SK-N-SH (cell line): Measurements from ENCODE around the gene TRAPPC2L.

Experiments
- ELF1 ChIP-seq: IDR thresholded peaks from 2 replicates; pipeline ENCODE4 v1.4.0; 2012
- EP300 ChIP-seq, 2 experiments: IDR thresholded peaks; 2 replicates each; pipeline versions ENCODE4 v1.4.0 to v1.6.1; 2012; ENCODE audit warnings: borderline replicate concordance in 1 of 2, low read depth in 1 of 2, low read length in 1 of 2
- FOXM1 ChIP-seq: IDR thresholded peaks from 2 replicates; pipeline ENCODE4 v1.4.0; 2012; ENCODE audit warnings: low read depth, mild to moderate bottlenecking
- JUND ChIP-seq: IDR thresholded peaks from 2 replicates; pipeline ENCODE4 v1.4.0; 2012
- MXI1 ChIP-seq: IDR thresholded peaks from 2 replicates; pipeline ENCODE4 v1.6.1; 2012; ENCODE audit warnings: mild to moderate bottlenecking, low read depth, low read length, improper control_type of control experiment
- NRF1 ChIP-seq: IDR thresholded peaks from 2 replicates; pipeline ENCODE4 v1.6.1; 2012; ENCODE audit warnings: low read depth, mild to moderate bottlenecking, low read length
- POLR2AphosphoS5 ChIP-seq: IDR thresholded peaks from 2 replicates; pipeline ENCODE4 v1.6.1; 2012; ENCODE audit warnings: low read depth, low read length
- RAD21 ChIP-seq: IDR thresholded peaks from 2 replicates; pipeline ENCODE4 v1.6.1; 2012; ENCODE audit warnings: mild to moderate bottlenecking, low read length
- TF ChIP-seq, protein P1 (sequence below): fragments of 200-600 bp; sonication (generic); IDR thresholded peaks from 2 replicates; pipeline ENCODE4 v1.6.1; 2017; ENCODE audit warnings: antibody characterized with exemption, mild to moderate bottlenecking, moderate library complexity
- TF ChIP-seq, protein P2 (sequence below): IDR thresholded peaks from 2 replicates; pipeline ENCODE4 v1.4.0; 2012; ENCODE audit warnings: low read depth
- TF ChIP-seq, protein P3 (sequence below): IDR thresholded peaks from 2 replicates; pipeline ENCODE4 v1.6.1; 2012; ENCODE audit warnings: mild to moderate bottlenecking, low read depth, low read length, moderate library complexity
- TF ChIP-seq, protein P4 (sequence below): IDR thresholded peaks from 2 replicates; pipeline ENCODE4 v1.4.0; 2012; ENCODE audit warnings: low read depth, borderline replicate concordance

DNA sequence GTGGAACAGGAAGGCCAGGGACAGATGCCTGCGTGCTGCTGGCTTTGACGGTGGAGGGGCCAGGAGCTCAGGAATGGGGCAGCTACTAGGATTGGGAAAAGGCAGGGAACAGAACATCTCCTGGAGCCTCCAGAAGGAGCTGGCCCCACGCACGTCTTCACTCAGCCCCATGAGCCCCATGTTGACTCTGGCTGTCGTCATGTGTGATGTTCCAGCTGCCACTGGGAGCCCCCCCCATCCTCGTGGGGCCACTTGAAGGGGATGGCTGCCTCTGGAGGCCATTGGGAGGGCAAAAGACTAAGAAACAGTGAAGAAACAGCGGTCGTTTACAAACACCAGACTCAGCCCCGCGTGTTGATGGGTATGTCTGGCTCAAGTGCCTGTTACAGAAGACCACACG, 26.7 kb upstream of the TRAPPC2L start:
- TF ChIP-seq FOXM1 (no peak), ELF1 (no peak), MXI1 (no peak), JUND (no peak), POLR2AphosphoS5 (no peak), NRF1 (no peak), EP300 (IDR thresholded peaks at IDR 0.05; ENCODE audit: borderline replicate concordance in 1 of 2, low read depth in 1 of 2, low read length in 1 of 2) (no peak), RAD21 (no peak)
- TF ChIP-seq, protein P1, sequence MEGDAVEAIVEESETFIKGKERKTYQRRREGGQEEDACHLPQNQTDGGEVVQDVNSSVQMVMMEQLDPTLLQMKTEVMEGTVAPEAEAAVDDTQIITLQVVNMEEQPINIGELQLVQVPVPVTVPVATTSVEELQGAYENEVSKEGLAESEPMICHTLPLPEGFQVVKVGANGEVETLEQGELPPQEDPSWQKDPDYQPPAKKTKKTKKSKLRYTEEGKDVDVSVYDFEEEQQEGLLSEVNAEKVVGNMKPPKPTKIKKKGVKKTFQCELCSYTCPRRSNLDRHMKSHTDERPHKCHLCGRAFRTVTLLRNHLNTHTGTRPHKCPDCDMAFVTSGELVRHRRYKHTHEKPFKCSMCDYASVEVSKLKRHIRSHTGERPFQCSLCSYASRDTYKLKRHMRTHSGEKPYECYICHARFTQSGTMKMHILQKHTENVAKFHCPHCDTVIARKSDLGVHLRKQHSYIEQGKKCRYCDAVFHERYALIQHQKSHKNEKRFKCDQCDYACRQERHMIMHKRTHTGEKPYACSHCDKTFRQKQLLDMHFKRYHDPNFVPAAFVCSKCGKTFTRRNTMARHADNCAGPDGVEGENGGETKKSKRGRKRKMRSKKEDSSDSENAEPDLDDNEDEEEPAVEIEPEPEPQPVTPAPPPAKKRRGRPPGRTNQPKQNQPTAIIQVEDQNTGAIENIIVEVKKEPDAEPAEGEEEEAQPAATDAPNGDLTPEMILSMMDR, result no peak
- TF ChIP-seq, protein P2, sequence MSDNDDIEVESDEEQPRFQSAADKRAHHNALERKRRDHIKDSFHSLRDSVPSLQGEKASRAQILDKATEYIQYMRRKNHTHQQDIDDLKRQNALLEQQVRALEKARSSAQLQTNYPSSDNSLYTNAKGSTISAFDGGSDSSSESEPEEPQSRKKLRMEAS, result no peak
- TF ChIP-seq, protein P3, sequence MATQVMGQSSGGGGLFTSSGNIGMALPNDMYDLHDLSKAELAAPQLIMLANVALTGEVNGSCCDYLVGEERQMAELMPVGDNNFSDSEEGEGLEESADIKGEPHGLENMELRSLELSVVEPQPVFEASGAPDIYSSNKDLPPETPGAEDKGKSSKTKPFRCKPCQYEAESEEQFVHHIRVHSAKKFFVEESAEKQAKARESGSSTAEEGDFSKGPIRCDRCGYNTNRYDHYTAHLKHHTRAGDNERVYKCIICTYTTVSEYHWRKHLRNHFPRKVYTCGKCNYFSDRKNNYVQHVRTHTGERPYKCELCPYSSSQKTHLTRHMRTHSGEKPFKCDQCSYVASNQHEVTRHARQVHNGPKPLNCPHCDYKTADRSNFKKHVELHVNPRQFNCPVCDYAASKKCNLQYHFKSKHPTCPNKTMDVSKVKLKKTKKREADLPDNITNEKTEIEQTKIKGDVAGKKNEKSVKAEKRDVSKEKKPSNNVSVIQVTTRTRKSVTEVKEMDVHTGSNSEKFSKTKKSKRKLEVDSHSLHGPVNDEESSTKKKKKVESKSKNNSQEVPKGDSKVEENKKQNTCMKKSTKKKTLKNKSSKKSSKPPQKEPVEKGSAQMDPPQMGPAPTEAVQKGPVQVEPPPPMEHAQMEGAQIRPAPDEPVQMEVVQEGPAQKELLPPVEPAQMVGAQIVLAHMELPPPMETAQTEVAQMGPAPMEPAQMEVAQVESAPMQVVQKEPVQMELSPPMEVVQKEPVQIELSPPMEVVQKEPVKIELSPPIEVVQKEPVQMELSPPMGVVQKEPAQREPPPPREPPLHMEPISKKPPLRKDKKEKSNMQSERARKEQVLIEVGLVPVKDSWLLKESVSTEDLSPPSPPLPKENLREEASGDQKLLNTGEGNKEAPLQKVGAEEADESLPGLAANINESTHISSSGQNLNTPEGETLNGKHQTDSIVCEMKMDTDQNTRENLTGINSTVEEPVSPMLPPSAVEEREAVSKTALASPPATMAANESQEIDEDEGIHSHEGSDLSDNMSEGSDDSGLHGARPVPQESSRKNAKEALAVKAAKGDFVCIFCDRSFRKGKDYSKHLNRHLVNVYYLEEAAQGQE, result no peak
- TF ChIP-seq, protein P4, sequence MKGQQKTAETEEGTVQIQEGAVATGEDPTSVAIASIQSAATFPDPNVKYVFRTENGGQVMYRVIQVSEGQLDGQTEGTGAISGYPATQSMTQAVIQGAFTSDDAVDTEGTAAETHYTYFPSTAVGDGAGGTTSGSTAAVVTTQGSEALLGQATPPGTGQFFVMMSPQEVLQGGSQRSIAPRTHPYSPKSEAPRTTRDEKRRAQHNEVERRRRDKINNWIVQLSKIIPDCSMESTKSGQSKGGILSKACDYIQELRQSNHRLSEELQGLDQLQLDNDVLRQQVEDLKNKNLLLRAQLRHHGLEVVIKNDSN, result no peak
